ENCODE data around the gene APOL2.

Gene APOL2

GRCh38 chr22:36196254-36197064 lies 42.9 kb downstream of the APOL2 start:
- H3K27ac ChIP-seq = no peak overlapping the region
- no peaks in the 10 kb centered on the region for H3K27me3 ChIP-seq (ENCODE audit: insufficient read depth, low read depth, severe bottlenecking)

GRCh38 chr22:36194971-36195370 lies 44.4 kb downstream of the APOL2 start:
- TF ChIP-seq CTCF (IDR thresholded peaks at IDR 0.05; ENCODE audit: low read depth, low read length) = peak; percentile 84
- peak; percentile 77 for DNase-seq
- Histone ChIP-seq H3K27ac (no peak overlapping the region), H3K36me3 (no peaks in the 10 kb centered on the region), H3K27me3 (ENCODE audit: insufficient read depth, low read depth, severe bottlenecking) (no peaks in the 10 kb centered on the region), H3K9me3 (ENCODE audit: severe bottlenecking) (no peaks in the 10 kb centered on the region), H3K4me3 (ENCODE audit: low read depth, low read length) (no peak overlapping the region)

More at GRCh38 chr22:36196254-36197064, 42.9 kb downstream of the APOL2 start:
- Histone ChIP-seq H3K36me3 (no peaks in the 10 kb centered on the region), H3K9me3 (ENCODE audit: severe bottlenecking) (no peaks in the 10 kb centered on the region), H3K4me3 (ENCODE audit: low read depth, low read length) (no peak overlapping the region)
- DNase-seq = no peak
- TF ChIP-seq CTCF (IDR thresholded peaks at IDR 0.05; ENCODE audit: low read depth, low read length) = no peak

GRCh38 chr22:36194385-36194784 lies 44.9 kb downstream of the APOL2 start:
- H3K36me3 ChIP-seq = no peaks in the 10 kb centered on the region
- no peak overlapping the region for H3K4me3 ChIP-seq (ENCODE audit: low read depth, low read length)
- no peak for TF ChIP-seq CTCF (IDR thresholded peaks at IDR 0.05; ENCODE audit: low read depth, low read length)
- H3K9me3 ChIP-seq (ENCODE audit: severe bottlenecking) = no peaks in the 10 kb centered on the region
- H3K27me3 ChIP-seq (ENCODE audit: insufficient read depth, low read depth, severe bottlenecking) = no peaks in the 10 kb centered on the region
- H3K27ac ChIP-seq = no peak overlapping the region
- DNase-seq = no peak

GRCh38 chr22:36193577-36193976 lies 45.8 kb downstream of the APOL2 start:
- DNase-seq = no peak
- no peaks in the 10 kb centered on the region for H3K9me3 ChIP-seq (ENCODE audit: severe bottlenecking)
- no peak overlapping the region for H3K4me3 ChIP-seq (ENCODE audit: low read depth, low read length)
- no peaks in the 10 kb centered on the region for H3K36me3 ChIP-seq
- H3K27ac ChIP-seq = no peak overlapping the region
- no peak for TF ChIP-seq CTCF (IDR thresholded peaks at IDR 0.05; ENCODE audit: low read depth, low read length)
- no peaks in the 10 kb centered on the region for H3K27me3 ChIP-seq (ENCODE audit: insufficient read depth, low read depth, severe bottlenecking)

- H3K4me3 ChIP-seq (ENCODE audit: low read depth, low read length) = no peak overlapping the region
- no peak overlapping the region for H3K27ac ChIP-seq
- DNase-seq = no peak
- TF ChIP-seq CTCF (IDR thresholded peaks at IDR 0.05; ENCODE audit: low read depth, low read length) = no peak
- H3K9me3 ChIP-seq (ENCODE audit: severe bottlenecking) = no peaks in the 10 kb centered on the region
- H3K27me3 ChIP-seq (ENCODE audit: insufficient read depth, low read depth, severe bottlenecking) = no peaks in the 10 kb centered on the region
- H3K36me3 ChIP-seq = no peaks in the 10 kb centered on the region
Measured at GRCh38 chr22:36193171-36193570, 46.2 kb downstream of the APOL2 start.

- Histone ChIP-seq H3K27ac (no peak overlapping the region), H3K4me3 (ENCODE audit: low read depth, low read length) (no peak overlapping the region), H3K9me3 (ENCODE audit: severe bottlenecking) (no peaks in the 10 kb centered on the region), H3K27me3 (ENCODE audit: insufficient read depth, low read depth, severe bottlenecking) (no peaks in the 10 kb centered on the region), H3K36me3 (no peaks in the 10 kb centered on the region)
- TF ChIP-seq CTCF (IDR thresholded peaks at IDR 0.05; ENCODE audit: low read depth, low read length) = no peak
- no peak for DNase-seq
Measured at GRCh38 chr22:36192542-36192941, 46.8 kb downstream of the APOL2 start.

All from WERI-Rb-1 (cell line).